Left ventricle myocardium inferior (tissue), 1 donor: ENCODE measurements around the gene GRIN2A. TPM values are rescaled to one million over a fixed set of nuclear protein-coding genes. Genes with fewer than 3 reads are reported as not detected.

Experiments used
- DNase-seq: peaks from one replicate; pipeline ENCODE4 v3.0.0-alpha.2; 2020
- H3K27ac ChIP-seq: fragments of 200-600 bp; replicated peaks from 2 replicates; pipeline ENCODE4 v1.8.0; 2021
- H3K27me3 ChIP-seq: fragments of 200-600 bp; 2 replicates; pipeline ENCODE4 v1.8.0; 2021; ENCODE audit warnings: low read depth
- H3K36me3 ChIP-seq: fragments of 200-600 bp; 2 replicates; pipeline ENCODE4 v1.8.0; 2021
- H3K4me1 ChIP-seq: fragments of 200-600 bp; 2 replicates; pipeline ENCODE4 v1.8.0; 2021
- H3K4me3 ChIP-seq: fragments of 200-600 bp; 2 replicates; pipeline ENCODE4 v1.8.0; 2021; ENCODE audit warnings: mild to moderate bottlenecking, moderate library complexity
- H3K9me3 ChIP-seq: fragments of 200-600 bp; replicated peaks from 2 replicates; pipeline ENCODE4 v1.8.0; 2021
- CTCF ChIP-seq: fragments of 200-600 bp; IDR thresholded peaks from 2 replicates; pipeline ENCODE4 v1.8.0; 2021; ENCODE audit warnings: antibody characterized with exemption, mild to moderate bottlenecking, borderline replicate concordance
- intact Hi-C: fragments of 100-400 bp; cut with micrococcal nuclease; formaldehyde crosslinking; loops from one replicate; pipeline ENCODE4 v1.11.0; 2022
- total RNA-seq: library from RNA; stranded (reverse); fragmentation: NEBNext Ultra II Directional; extraction: Animal tissue kit (Norgen Biotek cat#: 25700); gene quantifications from one replicate; pipeline ENCODE4 v1.2.1, GENCODE V29; 2021
- donor health status: DM: no; HTN: yes; CAD: no; lungs with severe emphysema.

GRIN2A gene
- total RNA-seq, 1 donor from 2014 or later, result 2.4 TPM

DNA sequence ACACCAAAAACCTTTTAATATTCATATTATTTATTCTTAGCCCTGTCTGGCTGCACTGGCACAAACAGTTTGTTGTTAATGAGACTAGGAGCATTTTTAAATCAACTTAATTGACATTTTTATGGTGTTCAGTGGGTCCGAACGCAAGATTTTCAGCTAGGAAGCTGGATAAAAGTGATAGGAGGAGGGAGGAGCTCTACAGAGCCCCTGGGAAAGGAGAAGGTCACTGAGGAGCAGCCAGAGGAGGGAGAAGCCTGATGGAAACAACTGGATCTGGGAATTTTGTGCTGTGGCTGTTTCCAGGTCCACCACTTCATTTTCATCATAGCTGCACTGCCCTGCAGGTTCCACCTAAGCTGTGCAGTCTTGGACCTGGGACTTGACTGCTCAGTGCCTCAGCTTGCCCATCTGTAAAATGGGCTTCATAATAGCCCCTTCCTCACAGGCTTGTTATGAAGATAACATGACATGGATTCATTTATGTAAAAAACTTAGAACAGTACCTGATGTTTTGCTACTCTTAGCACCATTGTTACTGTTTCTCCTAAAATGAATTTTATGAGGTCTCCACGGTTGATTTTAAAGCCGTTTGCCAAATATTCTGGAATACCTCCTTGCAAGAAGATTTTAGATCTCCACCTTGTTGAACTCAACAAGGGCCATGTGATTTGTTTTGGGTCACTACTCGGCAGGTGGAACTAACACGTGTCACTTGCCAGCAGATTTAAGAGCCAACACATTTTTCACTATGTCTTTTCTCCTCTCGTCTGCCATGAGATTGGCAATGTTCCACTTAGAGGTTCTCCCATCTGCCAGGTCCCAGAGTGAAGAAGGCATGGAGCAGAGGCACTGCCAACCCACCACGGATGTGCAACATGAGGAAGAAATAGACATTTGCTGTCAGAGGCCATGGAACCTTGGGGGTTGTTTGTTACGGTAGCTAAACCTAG lies 18.7 kb upstream of the GRIN2A start:
- Histone ChIP-seq H3K4me3 (no peak overlapping the region), H3K9me3 (peaks cover 7% of the 10 kb centered on the region), H3K27ac (no peak overlapping the region), H3K27me3 (peaks cover 14% of the 10 kb centered on the region), H3K4me1 (no peaks in the 10 kb centered on the region), H3K36me3 (no peaks in the 10 kb centered on the region)
- no peak for DNase-seq
- no peak for TF ChIP-seq CTCF
- intact Hi-C loops, result no loop called here

- no peak for TF ChIP-seq CTCF
- no peak for DNase-seq
- intact Hi-C loops, result no loop called here
- Histone ChIP-seq H3K4me3 (no peak overlapping the region), H3K4me1 (no peaks in the 10 kb centered on the region), H3K27ac (no peak overlapping the region), H3K36me3 (no peaks in the 10 kb centered on the region), H3K27me3 (peaks cover 3% of the 10 kb centered on the region), H3K9me3 (no peaks in the 10 kb centered on the region)
These were observed 14.8 kb upstream of the GRIN2A start for GRCh38 chr16:10196999-10197398.

GRCh38 chr16:10191096-10191495 lies 8.9 kb upstream of the GRIN2A start:
- no peak for TF ChIP-seq CTCF
- Histone ChIP-seq H3K36me3 (no peaks in the 10 kb centered on the region), H3K27ac (no peak overlapping the region), H3K4me3 (no peak overlapping the region), H3K4me1 (no peaks in the 10 kb centered on the region), H3K27me3 (peaks cover 11% of the 10 kb centered on the region), H3K9me3 (no peaks in the 10 kb centered on the region)
- no peak for DNase-seq
- intact Hi-C loops, result no loop called here

DNA sequence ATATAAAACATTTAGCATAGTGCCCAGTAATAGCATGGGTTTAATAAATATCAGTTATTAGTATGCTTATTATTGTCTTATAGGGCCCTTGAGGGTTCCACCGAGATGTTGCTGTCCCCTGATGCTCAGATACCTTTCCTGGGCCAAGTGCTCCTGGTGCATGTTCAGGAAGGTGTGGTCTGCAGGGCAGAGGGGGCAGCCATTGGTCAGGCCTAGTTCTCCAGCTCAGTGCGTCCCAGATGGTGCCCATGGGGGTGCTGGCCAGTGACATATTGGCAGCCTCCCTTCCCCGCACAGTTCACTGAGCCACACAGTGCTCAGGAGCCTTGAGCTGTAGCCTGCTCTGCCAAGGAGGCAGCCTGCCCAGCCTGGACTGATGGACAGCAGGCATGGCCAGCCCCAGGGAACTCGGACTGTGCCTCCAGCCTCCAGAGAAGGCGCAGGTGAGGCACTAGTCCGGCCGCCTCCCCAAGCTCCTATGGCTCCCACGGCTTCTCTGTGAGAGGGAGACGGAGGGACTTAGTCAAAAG lies 7.7 kb upstream of the GRIN2A start:
- DNase-seq, result no peak
- peaks cover 22% of the 10 kb centered on the region for H3K27me3 ChIP-seq
- no peaks in the 10 kb centered on the region for H3K4me1 ChIP-seq
- no peak overlapping the region for H3K27ac ChIP-seq
- no peak overlapping the region for H3K4me3 ChIP-seq
- no peak for TF ChIP-seq CTCF
- H3K36me3 ChIP-seq, result no peaks in the 10 kb centered on the region
- H3K9me3 ChIP-seq, result no peaks in the 10 kb centered on the region
- intact Hi-C loops, result no loop called here

- Histone ChIP-seq H3K27me3 (peaks cover 38% of the 10 kb centered on the region), H3K27ac (no peak overlapping the region), H3K4me3 (no peak overlapping the region), H3K9me3 (no peaks in the 10 kb centered on the region), H3K4me1 (no peaks in the 10 kb centered on the region), H3K36me3 (no peaks in the 10 kb centered on the region)
- no peak for DNase-seq
- intact Hi-C loops, result no loop called here
- no peak for TF ChIP-seq CTCF
These were observed 6.0 kb upstream of the GRIN2A start for GRCh38 chr16:10188236-10188635.
